Measurements from ENCODE around the gene CDYL2. TPM values are rescaled to one million over a fixed set of nuclear protein-coding genes. Genes with fewer than 3 reads are reported as not detected.

CDYL2 gene
- total RNA-seq, 1 donor from 2014 or later = 8.4 TPM

- DNase-seq (ENCODE audit: low read depth) = no peak
- Histone ChIP-seq H3K36me3 (ENCODE audit: control insufficient read depth, insufficient read depth, low read length) (no peaks in the 10 kb centered on the region), H3K27me3 (ENCODE audit: control insufficient read depth, insufficient read depth, low read length) (no peaks in the 10 kb centered on the region), H3K4me3 (ENCODE audit: low read depth, low read length) (no peak overlapping the region)
- TF ChIP-seq, protein P1, sequence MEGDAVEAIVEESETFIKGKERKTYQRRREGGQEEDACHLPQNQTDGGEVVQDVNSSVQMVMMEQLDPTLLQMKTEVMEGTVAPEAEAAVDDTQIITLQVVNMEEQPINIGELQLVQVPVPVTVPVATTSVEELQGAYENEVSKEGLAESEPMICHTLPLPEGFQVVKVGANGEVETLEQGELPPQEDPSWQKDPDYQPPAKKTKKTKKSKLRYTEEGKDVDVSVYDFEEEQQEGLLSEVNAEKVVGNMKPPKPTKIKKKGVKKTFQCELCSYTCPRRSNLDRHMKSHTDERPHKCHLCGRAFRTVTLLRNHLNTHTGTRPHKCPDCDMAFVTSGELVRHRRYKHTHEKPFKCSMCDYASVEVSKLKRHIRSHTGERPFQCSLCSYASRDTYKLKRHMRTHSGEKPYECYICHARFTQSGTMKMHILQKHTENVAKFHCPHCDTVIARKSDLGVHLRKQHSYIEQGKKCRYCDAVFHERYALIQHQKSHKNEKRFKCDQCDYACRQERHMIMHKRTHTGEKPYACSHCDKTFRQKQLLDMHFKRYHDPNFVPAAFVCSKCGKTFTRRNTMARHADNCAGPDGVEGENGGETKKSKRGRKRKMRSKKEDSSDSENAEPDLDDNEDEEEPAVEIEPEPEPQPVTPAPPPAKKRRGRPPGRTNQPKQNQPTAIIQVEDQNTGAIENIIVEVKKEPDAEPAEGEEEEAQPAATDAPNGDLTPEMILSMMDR (IDR thresholded peaks at IDR 0.05; ENCODE audit: insufficient read depth, low read length, poor library complexity, severe bottlenecking) = no peak
These were observed 132.0 kb downstream of the CDYL2 start for GRCh38 chr16:80672379-80672778.

DNA sequence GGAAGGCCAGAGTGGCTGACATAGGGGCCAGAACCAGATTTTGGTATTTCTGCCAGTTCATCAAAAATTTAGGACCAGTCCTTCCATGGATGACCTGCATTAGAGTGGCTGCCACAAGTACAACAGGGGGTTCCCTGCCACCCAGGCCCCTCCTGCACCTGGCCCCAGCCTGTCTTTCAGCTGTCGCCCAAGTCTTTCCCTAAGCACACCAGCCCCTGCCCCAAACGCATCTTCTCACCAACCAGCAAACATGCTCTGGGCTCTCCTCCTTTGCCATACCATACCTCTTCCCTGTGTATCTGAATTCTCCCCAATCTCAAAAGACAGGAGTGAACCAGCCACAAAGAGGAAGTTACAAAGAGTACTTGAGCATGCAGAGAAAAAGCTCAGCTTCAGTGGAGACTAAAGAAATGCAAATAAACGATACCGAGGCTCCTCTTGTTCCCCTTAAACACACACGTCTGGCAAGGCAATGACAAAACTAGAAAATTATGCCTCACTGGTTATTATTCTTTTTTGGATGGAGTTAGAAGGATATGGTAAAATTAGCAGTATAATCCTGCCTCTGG, 133.0 kb downstream of the CDYL2 start:
- Histone ChIP-seq H3K4me3 (ENCODE audit: low read depth, low read length) (no peak overlapping the region), H3K27me3 (ENCODE audit: control insufficient read depth, insufficient read depth, low read length) (no peaks in the 10 kb centered on the region), H3K36me3 (ENCODE audit: control insufficient read depth, insufficient read depth, low read length) (no peaks in the 10 kb centered on the region)
- TF ChIP-seq, protein P1 (IDR thresholded peaks at IDR 0.05; ENCODE audit: insufficient read depth, low read length, poor library complexity, severe bottlenecking) = no peak
- no peak for DNase-seq (ENCODE audit: low read depth)

DNA sequence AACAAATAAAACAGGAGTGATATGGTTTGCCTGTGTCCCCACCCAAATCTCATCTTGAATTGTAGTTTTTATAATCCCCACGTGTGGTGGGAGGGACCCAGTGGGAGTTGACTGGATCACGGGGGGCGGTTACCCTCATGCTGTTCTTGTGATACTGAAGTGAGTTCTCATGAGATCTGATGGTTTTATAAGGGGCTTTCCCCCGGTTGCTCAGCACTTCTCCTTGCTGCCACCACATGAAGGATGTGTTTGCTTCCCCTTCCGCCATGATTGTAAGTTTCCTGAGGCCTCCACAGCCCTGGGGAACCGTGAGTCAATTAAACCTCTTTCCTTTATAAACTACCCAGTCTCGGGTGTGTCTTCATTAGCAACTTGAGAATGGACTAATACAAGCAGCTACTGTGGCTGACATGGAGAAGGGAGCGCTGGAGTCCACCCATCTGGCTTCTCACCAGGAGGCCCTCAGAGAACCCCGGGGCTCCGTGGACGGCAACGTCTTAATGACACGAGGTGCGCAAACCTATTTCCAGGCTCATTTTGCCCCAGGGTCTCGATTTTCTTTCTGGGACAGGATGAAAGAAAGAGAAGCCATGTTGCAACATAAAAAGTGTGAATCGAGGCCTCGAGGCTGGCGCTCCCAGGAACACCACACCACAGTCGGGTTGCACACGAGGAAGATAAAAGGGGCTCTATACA, 134.1 kb downstream of the CDYL2 start:
- Histone ChIP-seq H3K36me3 (ENCODE audit: control insufficient read depth, insufficient read depth, low read length) (no peaks in the 10 kb centered on the region), H3K4me3 (ENCODE audit: low read depth, low read length) (no peak overlapping the region), H3K27me3 (ENCODE audit: control insufficient read depth, insufficient read depth, low read length) (no peaks in the 10 kb centered on the region)
- no peak for DNase-seq (ENCODE audit: low read depth)
- TF ChIP-seq, protein P1 (IDR thresholded peaks at IDR 0.05; ENCODE audit: insufficient read depth, low read length, poor library complexity, severe bottlenecking) = no peak

DNA sequence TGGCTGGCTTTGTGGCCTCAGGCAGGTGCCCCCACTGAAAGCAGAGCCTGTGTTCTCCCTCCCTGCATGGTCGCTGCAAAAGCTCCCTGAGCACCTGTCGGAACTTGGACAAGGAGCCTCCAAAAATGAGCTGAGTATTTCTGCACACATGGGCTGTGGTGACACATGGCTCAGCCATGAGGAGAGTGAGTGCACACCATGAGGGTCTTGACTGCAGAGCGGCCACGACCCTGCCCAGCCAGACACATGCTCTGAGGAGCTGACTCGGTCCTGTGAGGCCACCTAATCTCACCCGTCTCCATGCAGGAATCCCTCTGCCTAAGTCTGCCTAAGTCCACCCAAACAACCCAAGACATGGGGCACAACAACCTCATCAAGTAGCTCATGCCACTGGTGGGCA, 134.7 kb downstream of the CDYL2 start:
- H3K4me3 ChIP-seq (ENCODE audit: low read depth, low read length) = no peak overlapping the region
- no peaks in the 10 kb centered on the region for H3K36me3 ChIP-seq (ENCODE audit: control insufficient read depth, insufficient read depth, low read length)
- TF ChIP-seq, protein P1 (IDR thresholded peaks at IDR 0.05; ENCODE audit: insufficient read depth, low read length, poor library complexity, severe bottlenecking) = no peak
- DNase-seq (ENCODE audit: low read depth) = no peak
- H3K27me3 ChIP-seq (ENCODE audit: control insufficient read depth, insufficient read depth, low read length) = no peaks in the 10 kb centered on the region

DNA sequence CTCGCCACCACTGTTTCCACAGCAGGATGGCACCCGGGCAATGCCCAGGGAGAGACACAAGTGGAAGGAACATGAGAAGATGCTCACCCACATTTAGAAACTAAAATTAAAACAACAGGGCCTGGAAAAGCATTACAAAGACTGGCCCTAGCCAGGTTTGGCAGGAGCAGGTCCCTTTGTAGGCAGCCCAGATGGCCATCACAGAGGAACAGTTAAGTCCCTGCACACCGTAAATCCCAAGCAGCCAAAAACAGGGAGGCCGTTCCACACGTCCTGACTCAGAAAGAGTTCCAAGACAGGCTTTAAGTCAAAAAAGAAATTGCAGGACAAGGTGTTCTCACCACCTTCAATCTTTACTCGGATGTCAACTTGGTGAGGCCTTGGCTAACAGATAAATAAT, 136.5 kb downstream of the CDYL2 start:
- DNase-seq (ENCODE audit: low read depth) = no peak
- H3K27me3 ChIP-seq (ENCODE audit: control insufficient read depth, insufficient read depth, low read length) = no peaks in the 10 kb centered on the region
- no peak overlapping the region for H3K4me3 ChIP-seq (ENCODE audit: low read depth, low read length)
- no peaks in the 10 kb centered on the region for H3K36me3 ChIP-seq (ENCODE audit: control insufficient read depth, insufficient read depth, low read length)
- TF ChIP-seq, protein P1 (IDR thresholded peaks at IDR 0.05; ENCODE audit: insufficient read depth, low read length, poor library complexity, severe bottlenecking) = no peak

GRCh38 chr16:80667251-80667560, 137.2 kb downstream of the CDYL2 start:
- Histone ChIP-seq H3K36me3 (ENCODE audit: control insufficient read depth, insufficient read depth, low read length) (no peaks in the 10 kb centered on the region), H3K27me3 (ENCODE audit: control insufficient read depth, insufficient read depth, low read length) (no peaks in the 10 kb centered on the region), H3K4me3 (ENCODE audit: low read depth, low read length) (no peak overlapping the region)
- TF ChIP-seq, protein P1 (IDR thresholded peaks at IDR 0.05; ENCODE audit: insufficient read depth, low read length, poor library complexity, severe bottlenecking) = no peak
- DNase-seq (ENCODE audit: low read depth) = no peak
